ENCODE data around the gene CES4A.
A peak's percentile ranks its signal among the peaks of the same experiment; 100 is the strongest.
"Not testable (repeated sequence)": the region's sequence is repeated elsewhere in the genome, so short reads cannot be mapped to it uniquely, and the experiment has no call there.

The CES4A gene

DNA sequence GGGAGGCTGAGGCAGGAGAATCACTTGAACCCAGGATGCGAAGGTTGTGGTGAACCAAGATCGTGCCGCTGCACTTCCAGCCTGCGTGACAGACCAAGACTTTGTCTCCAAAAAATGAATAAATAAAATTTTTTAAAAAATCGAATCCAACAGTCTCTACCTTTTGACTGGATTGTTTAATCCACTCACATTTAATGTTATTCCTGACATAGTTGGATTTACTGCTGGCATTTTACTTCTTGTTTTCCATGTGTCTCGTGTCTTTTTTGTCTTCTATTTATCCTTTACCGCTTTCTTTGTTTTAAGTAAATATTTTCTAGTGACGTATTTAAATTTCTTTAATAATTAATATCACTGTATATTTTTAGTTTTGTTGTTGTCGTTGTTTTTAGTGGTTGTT, 5.4 kb upstream of the CES4A start:
- DNase-seq (ENCODE audit: low read depth in 4 of 4, low spot score in 1 of 4), result no peak

DNA sequence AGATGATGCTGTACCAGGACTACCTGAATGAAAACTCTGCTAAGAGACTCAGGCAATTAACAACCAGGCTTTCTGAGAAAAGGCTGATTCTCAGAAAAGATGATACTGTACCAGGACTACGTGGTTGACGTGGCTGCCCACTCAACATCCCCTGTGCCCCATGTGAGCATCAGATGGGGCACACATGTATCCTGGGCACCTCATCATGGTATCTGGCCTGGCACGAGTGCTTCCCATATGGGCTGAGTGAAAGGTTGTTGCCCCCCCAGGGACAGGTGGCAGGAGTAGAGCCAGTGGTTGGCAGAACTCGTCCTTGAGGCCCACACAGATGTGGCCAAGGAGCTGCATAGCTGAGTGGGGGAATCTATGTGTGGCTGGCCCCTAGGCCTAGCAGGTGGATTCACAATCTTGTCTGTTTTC, 3.5 kb upstream of the CES4A start:
- DNase-seq (ENCODE audit: low read depth in 4 of 4, low spot score in 1 of 4), result peak; percentile 13 to 65 (median 32)

DNA sequence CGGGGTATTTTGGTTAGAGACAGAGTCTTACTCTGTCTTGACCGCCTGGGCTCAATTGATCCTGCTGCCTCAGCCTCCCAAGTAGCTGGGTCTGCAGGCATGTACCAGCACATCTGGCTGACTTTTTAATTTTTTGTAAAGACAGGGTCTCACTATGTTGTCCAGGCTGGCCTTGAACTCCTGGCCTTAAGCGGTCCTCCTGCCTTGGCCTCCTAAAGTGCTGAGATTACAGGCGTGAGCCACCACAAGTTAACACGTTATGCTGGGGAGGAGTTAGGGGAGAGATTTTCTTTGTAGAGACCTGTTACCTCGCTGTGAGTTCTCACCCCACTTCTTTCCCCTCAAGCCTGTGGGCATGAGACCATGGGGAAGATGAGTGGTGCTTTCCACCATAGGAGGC, 1.8 kb upstream of the CES4A start:
- DNase-seq (ENCODE audit: low read depth in 4 of 4, low spot score in 1 of 4), result no peak

DNA sequence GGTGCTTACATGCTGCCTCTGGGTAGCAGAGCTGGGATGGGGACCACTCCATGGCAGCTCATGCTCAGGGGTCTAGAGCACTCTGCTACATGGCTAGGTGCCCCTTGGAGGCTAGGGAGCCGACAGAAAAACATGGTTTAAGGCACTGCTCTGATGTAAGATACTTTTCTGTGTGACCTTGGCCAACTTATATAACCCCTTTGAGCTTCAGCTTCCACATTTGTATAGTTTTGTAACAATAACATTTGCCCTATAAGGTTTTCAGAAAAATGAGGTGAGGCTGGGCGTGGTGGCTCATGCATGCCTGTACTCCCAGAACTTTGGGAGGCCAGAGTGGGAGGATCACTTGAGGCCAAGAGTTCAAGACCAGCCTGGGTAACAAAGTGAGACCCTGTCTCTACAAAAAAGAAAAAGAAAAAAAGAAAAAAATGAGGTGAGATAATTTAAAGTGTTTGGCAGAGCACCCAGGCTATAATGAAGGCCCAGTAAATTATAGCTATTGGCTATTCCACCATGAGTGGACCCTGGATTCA, 3.2 kb downstream of the CES4A start:
- no peak for DNase-seq (ENCODE audit: low read depth in 4 of 4, low spot score in 1 of 4)

DNA sequence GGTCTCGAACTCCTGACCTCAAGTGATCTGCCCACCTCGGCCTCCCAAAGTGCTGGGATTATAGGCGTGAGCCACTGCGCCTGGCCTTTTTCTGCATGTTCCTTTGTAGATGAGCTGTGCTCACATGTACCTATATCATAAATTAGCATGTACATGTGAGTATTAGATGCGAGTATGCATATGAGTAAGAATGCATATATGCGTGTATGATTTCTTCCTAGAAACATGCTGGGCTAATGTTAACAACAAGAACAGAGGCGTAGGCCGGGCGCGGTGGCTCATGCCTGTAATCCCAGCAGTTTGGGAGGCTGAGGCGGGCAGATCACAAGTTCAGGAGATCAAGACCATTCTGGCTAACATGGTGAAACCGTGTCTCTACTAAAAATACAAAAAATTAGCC, 5.2 kb downstream of the CES4A start:
- DNase-seq (ENCODE audit: low read depth in 4 of 4, low spot score in 1 of 4), result not testable (repeated sequence)

DNA sequence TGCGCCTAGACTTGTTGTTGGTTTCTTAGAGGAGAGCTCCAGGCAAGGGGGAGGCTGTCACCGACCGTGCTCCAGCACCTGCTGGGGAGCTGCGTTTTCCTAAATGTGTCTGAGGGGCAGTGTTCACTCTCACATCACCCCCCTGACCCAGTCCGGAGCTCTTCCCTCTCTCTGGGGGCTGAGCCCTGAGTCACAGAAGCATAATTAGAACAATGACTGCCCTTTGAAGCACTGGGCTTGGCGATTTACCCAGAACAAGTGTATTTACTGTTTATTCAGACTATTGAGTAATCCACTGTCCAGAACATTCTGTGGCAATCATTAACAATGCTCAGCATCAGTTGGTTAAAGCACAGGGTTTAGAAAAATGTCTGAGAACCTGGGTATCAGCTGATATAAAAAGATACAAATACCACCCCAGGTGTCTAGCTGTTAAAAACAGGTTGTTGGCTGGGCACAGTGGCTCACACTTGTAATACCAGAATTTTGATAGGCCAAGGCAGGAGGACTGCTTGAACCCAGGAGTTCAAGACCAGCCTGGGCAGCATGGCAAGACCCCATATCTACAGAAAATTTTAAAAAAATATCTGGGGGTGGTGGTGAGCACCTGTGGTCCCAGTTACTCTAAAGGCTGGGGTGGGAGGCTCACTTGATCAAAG, 8.1 kb downstream of the CES4A start:
- DNase-seq (ENCODE audit: low read depth in 4 of 4, low spot score in 1 of 4), result no peak

DNA sequence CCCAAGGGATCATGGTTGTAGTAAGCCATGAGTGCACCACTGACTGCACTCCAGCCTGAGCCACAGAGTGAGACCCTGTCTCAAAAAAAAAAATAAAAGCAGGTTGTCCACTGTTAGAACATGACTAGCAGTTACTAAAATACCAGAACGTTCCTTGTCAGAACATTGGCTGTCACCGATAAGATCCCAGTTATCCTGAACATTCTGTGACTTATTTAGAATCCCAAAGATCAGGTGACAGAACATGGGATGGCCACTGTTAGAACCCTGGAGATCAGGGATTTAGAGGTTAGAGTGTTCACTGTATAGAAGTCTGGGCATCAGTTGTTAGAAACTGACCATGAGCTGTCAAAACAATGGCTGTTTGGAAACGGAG, 8.6 kb downstream of the CES4A start:
- no peak for DNase-seq (ENCODE audit: low read depth in 4 of 4, low spot score in 1 of 4)

DNA sequence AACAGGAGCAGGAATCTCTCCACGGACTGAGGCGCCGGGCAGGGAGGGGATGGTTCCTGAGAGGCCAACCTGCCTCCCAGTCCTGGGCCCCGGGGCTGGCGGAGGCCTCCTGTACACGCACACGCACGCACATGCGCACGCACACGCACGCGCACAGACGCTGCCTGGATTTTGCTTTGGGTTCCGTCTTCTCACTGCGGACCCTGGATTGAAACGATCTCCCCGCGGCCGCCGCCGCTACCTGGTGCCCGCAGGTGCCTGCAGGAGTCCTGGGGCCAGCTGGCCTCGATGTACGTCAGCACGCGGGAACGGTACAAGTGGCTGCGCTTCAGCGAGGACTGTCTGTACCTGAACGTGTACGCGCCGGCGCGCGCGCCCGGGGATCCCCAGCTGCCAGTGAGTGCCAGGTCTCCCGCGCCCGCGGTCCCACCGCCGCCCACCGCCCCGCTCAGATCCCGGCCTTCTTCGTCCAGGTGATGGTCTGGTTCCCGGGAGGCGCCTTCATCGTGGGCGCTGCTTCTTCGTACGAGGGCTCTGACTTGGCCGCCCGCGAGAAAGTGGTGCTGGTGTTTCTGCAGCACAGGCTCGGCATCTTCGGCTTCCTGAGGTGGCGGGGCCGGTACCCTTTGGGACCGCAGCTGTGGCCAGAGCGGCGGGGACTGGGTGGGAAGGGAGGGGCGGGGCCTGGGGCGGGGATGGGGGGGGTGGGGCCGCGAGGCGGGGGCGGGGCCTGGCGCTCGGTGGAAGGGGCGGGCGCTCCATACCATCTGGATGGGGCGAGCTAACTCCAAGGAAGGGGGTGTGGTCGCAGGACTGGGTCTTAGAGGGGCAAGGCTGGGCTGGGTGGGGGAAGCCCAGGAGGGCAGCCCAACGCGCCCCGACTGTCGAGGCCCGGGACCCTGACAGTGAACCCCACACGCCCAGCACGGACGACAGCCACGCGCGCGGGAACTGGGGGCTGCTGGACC, 12.3 kb downstream of the CES4A start:
- DNase-seq (ENCODE audit: low read depth in 4 of 4, low spot score in 1 of 4), result peak in 1 of 4 experiments; percentile 38

DNA sequence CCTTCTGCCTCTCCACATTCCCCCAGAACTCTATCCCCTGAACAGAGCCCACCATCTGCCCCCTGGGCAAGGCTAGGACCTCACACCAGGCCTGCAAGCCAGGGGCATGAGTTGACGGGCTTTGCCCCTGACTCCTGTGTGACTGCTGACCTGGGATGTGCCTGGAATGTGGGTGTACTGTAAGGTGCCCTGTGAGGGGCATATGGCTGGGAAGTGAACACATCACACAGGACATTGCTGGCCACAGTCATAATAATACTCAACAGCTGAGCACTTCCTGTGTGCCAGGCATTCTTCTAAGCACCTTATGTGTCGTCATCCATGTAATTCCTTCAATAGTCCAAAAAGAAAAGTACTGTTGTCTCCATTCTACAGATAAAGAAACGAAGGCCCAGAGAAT, 13.3 kb downstream of the CES4A start:
- no peak for DNase-seq (ENCODE audit: low read depth in 4 of 4, low spot score in 1 of 4)

DNA sequence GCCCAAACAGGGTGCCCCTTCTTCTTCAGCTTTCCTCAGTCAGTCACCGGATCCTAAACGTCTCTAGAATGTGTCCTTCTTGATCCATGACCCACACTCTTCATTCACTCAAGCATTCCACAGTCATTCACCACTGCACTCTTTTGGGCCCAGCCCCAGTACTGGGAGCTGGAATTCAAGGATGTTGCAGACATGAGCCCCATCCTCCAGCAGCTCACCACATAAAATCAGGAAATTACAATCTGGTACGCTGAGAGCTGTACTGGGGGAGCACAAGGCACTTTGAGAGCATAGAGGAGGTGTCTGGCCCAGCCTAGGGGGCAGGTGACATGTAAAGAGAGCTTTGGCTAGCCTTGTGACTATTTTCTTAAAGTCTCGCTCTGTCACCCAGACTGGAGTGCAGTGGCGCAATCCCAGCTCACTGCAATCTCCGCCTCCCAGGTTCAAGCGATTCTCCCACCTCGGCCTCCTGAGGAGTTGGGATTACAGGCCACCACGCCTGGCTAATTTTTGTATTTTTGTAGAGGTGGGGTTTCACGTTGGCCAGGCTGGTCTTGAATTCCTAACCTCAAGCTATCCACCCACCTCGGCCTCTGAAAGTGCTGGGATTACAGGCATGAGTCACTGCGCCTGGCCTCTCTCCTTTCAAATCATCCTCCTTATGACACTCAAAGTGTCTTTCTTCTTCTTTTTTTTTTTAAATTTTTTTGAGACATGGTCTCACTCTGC, 18.7 kb downstream of the CES4A start:
- DNase-seq (ENCODE audit: low read depth in 4 of 4, low spot score in 1 of 4), result no peak

DNA sequence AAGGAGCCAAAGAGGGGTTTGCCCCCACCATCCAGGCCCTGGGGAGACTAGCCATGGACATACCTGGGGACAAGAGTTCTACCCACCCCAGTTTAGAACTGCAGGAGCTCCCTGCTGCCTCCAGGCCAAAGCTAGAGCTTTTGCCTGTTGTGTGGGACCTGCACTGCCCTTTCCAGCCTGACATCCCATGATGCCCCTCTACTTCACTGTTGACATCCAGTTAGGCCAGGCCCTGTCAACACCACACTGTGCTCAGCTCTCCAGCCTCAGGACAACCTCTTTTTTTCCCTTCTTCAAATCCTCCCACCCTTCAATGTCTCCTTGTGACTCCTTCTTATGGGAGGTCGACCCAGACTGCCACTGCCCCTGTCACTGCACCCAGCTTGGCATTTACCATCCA, 20.8 kb downstream of the CES4A start:
- DNase-seq (ENCODE audit: low read depth in 4 of 4, low spot score in 1 of 4), result no peak

DNA sequence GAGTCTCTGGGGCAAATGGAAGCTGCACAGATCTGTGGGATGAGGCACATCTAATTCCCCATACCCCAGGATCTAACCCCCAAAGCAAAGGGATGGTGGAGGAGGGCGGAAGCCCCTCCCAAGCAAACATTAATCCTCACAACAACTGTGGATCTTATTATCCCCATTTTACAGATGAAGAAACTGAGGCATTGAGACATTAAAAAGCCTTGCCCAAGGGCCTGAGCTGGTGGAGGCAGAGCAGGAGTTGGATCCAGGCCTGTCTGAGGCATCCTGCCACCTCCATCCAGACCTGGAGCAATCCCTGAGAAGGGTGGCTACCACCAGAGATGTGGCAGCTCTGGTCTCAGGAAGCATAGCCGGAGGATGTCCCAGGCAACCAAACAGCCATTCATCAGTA, 22.9 kb downstream of the CES4A start:
- DNase-seq (ENCODE audit: low read depth in 4 of 4, low spot score in 1 of 4), result no peak

DNA sequence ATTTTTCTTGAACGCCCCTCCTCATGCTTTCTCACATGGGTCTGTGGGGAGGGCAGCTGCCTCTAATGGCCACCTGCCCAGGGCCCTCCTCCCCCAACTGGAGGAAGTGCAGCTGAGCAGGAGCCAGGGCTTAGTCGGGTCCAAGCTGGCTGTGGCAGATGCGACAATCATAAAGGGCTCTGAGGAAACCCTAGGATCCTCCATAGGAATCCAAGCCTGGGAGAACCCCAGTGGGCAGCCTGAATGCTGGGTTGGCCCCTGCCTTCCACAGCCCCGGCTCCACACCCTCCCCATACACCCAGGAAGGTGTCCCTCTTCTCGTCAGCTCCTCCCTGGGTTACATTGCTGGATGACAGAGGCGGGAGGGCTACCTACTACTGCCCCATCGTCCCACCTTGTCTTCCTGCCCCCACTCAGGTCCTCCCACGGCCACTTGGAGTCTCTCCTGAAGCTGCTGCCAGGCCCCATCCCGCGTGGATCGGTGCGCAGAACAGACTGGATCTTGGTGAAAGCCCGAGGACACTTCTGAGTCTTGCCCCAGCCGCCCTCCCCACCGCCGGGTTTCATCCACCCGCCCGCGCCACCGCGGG, 24.9 kb downstream of the CES4A start:
- DNase-seq (ENCODE audit: low read depth in 4 of 4, low spot score in 1 of 4), result no peak

DNA sequence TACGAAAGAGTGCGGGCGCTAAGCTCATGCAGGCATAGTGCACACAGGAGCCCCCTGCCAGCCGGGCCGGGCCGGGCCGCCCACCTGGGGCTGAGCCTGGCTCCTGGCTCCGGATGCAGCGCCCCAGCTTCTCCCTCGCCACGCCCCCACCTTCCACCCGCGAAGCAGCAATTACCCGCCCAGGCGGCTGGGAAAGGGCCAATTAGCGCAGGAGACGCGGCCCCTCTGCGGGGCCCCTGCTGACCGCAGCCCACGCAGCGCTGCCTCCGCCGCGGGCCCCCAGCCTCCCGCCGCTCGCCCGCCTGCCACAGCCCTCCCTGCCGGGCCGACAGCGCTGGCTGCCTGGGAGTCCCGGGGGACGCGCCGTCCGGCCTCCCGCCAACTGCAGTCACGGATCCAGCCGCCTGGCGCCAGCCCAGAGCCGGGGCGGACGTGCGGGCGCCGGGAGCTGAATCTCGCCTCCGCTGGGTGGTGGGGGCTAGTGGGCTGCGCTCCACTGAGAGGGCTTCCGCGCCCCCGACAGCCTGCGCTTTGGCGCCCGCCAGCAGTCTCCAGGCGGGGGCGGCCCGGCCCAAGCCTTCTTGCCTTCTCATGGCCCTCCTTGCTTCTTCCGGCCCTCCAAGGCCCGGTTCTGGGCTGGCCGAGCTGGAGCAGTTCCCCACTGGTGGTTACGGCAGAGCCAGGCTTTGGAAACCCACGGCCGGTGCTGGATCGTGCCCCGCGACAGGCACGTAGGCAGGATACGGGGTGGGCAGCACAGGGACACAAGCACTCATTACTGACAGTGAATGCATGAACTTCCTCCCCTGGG, 25.6 kb downstream of the CES4A start:
- peak; percentile 44 to 85 (median 56) for DNase-seq (ENCODE audit: low read depth in 4 of 4, low spot score in 1 of 4)

DNA sequence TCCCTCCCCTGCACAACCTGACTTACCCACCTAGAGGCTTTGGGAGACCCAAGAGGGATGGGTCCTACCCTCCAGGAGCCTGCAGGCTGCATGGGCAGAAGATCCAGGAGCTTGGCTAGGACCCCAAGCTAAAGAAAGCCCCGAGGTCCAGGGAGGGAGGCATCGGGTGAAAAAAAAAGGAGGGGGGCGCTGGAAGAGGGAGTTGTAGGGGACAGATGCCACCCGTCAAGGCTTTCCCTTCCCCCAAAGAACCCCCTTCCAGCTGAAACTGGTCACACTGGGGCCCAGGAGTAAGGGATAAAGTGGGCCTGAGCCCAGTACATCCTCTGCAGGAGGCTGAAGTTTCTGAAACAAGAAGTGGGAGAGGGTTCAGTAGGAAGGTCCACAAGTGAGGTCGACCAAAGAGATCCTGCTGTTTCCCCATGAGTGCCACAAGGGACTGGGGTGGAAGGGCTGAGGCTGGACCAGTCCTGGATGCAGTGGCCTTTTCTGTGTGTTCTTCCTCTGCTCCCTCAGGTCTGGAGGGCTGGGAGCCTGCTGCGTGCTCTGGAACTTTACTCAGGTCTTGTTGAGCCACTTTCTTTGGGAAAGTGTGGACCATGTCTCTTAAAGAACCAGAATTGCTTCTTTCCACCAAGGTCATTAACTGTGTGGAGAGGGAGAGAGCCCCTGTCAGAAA, 26.4 kb downstream of the CES4A start:
- no peak for DNase-seq (ENCODE audit: low read depth in 4 of 4, low spot score in 1 of 4)

DNA sequence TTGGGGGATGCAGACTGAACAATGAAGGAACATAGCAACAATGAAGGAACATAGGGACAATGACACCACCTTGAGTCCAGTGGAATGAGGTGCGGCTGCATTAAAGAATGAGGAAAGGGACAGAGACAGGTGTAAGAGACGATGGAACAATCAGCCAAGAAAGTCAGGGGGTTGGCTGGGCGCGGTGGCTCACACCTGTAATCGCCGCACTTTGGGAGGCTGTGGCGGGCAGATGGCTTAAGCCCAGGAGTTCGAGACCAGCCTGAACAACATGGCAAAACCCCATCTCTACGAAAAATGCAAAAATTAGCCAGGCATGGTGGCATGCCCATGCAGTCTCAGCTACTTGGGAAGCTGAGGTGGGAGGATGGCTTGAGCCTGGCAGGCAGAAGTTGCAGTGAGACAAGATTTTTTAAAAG, 26.9 kb downstream of the CES4A start:
- no peak for DNase-seq (ENCODE audit: low read depth in 4 of 4, low spot score in 1 of 4)

DNA sequence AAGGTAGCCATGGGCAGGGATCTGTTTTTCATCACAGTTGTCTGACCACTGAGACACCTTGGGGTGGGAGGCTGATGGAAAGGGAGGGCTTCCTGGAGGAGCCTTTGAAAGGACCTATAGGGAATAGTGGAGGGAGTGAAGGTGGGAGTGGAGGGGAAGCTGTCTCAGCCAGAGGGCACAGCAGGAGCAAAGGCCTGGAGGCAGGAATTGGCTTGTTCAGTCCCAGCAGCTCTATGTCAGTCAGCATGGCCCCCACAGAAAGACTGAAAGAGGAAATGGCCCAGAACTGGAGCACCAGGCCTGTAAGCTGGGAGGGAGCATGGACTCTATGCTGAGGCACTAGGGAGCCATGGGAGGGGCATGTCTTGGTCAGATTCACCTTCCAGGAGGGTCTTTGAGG, 27.8 kb downstream of the CES4A start:
- DNase-seq (ENCODE audit: low read depth in 4 of 4, low spot score in 1 of 4), result no peak

DNA sequence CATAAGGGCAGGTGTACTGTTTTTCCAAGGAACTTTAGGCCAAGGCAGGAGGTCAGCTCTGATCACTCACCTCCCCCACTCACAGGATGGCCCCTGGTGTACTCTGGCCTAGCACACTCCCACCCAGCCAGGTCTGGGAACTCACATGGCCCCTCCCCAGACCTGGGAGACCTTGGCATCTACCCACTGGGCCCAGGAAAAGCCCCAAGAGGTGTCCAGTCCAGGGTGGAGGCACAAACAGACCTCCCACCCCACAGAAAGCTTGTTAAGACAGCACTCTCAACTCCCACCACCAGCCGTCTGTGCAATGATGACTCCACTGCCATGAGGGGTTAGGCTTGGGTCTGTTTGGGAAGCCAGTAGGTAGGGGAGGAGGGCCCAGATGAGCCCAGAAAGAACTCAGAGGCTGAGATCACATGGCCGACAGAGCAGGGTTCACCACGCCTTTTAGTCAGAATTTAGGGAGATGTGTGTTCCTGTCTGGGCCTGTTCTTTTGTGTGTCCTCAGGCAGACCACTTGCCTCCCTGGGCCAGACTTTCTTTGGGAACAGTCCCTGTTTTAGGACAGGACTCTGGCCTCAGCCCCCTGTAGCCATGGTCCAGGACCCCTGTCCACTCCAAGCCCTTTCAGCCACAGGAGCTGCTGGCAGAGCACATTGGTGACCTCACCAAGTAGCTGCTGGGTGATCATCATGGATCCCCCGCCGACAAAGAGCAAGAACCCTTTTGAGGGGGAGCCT, 28.5 kb downstream of the CES4A start:
- no peak for DNase-seq (ENCODE audit: low read depth in 4 of 4, low spot score in 1 of 4)

DNA sequence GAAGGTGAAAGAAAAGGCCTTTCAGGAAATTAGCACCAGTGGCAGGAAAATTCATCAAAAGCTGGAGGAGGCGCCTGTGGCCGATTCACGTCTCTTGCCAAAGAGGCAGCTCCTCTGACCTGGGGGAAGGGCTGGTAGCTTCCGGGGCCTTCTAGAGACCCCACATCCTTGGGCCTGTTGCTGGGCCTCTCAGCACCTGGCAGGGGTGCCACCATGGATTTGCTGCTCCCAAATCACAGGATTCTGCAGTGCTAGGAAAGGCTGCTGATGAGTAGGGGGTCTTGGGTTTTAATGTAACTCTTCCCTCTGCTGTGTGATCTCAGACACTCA, 29.0 kb downstream of the CES4A start:
- DNase-seq (ENCODE audit: low read depth in 4 of 4, low spot score in 1 of 4), result no peak
